Measurements from ENCODE around the gene ACRBP. TPM values are rescaled to one million over a fixed set of nuclear protein-coding genes. Genes with fewer than 3 reads are reported as not detected.
A peak's percentile ranks its signal among the peaks of the same experiment; 100 is the strongest.

The ACRBP gene
- total and polyA plus RNA-seq, 9 donors: 0.30 to 2.9 (median 0.92) TPM

GRCh38 chr12:6685814-6686213 lies 38.6 kb upstream of the ACRBP start:
- intact Hi-C loops (cut with DNase I): loop anchor here in 1 of 4 donors (10.0 kb wide), 1 partner anchor 71 kb away; no protein-coding TSS in a partner anchor
- H3K4me3 ChIP-seq: no peak overlapping the region
- TF ChIP-seq POLR2A (IDR thresholded peaks at IDR 0.05) (no peak), EP300 (IDR thresholded peaks at IDR 0.05) (no peak), CTCF (IDR thresholded peaks at IDR 0.05) (no peak)
- H3K36me3 ChIP-seq: no peaks in the 10 kb centered on the region
- H3K27me3 ChIP-seq: no peaks in the 10 kb centered on the region
- 52 to 74% (median 61%) methylated on average over 3 of the region's 3 CpGs for WGBS, 3 donors
- H3K9me3 ChIP-seq: no peaks in the 10 kb centered on the region
- DNase-seq: no peak
- no peak overlapping the region for H3K27ac ChIP-seq
- peaks cover 12% of the 10 kb centered on the region for H3K4me1 ChIP-seq (ENCODE audit: insufficient read depth)

- 29 to 43% (median 33%) methylated on average over 6 of the region's 6 CpGs for WGBS, 3 donors
- no peak overlapping the region for H3K4me3 ChIP-seq
- intact Hi-C loops (cut with DNase I): loop anchor here in 1 of 4 donors (10.0 kb wide), 1 partner anchor 70 kb away; no protein-coding TSS in a partner anchor
- peaks cover 12% of the 10 kb centered on the region for H3K4me1 ChIP-seq (ENCODE audit: insufficient read depth)
- H3K27ac ChIP-seq: no peak overlapping the region
- H3K27me3 ChIP-seq: no peaks in the 10 kb centered on the region
- no peak for DNase-seq
- H3K9me3 ChIP-seq: no peaks in the 10 kb centered on the region
- TF ChIP-seq POLR2A (IDR thresholded peaks at IDR 0.05) (no peak), CTCF (IDR thresholded peaks at IDR 0.05) (peak in 1 of 3 donors; percentile 23)
- no peaks in the 10 kb centered on the region for H3K36me3 ChIP-seq
These were observed 37.4 kb upstream of the ACRBP start for GRCh38 chr12:6684609-6685008.

GRCh38 chr12:6676962-6677361 lies 29.7 kb upstream of the ACRBP start:
- Histone ChIP-seq H3K36me3 (no peaks in the 10 kb centered on the region), H3K4me3 (no peak overlapping the region), H3K27ac (no peak overlapping the region), H3K27me3 (no peaks in the 10 kb centered on the region), H3K4me1 (ENCODE audit: insufficient read depth) (no peaks in the 10 kb centered on the region), H3K9me3 (no peaks in the 10 kb centered on the region)
- no peak for DNase-seq
- intact Hi-C loops (cut with DNase I): no loop called here
- 87 to 91% (median 88%) methylated on average over 5 of the region's 5 CpGs for WGBS, 3 donors
- TF ChIP-seq EP300 (IDR thresholded peaks at IDR 0.05) (no peak), CTCF (IDR thresholded peaks at IDR 0.05) (no peak), POLR2A (IDR thresholded peaks at IDR 0.05) (no peak)

- H3K27ac ChIP-seq: no peak overlapping the region
- H3K9me3 ChIP-seq: no peaks in the 10 kb centered on the region
- WGBS, 3 donors: 78 to 84% (median 84%) methylated on average over 18 of the region's 18 CpGs
- no peaks in the 10 kb centered on the region for H3K27me3 ChIP-seq
- no peak overlapping the region for H3K4me3 ChIP-seq
- no peak for TF ChIP-seq CTCF (IDR thresholded peaks at IDR 0.05)
- no peak for TF ChIP-seq POLR2A (IDR thresholded peaks at IDR 0.05)
- TF ChIP-seq EP300 (IDR thresholded peaks at IDR 0.05): no peak
- no peak for DNase-seq
- intact Hi-C loops (cut with DNase I): no loop called here
- no peaks in the 10 kb centered on the region for H3K4me1 ChIP-seq (ENCODE audit: insufficient read depth)
- H3K36me3 ChIP-seq: peaks cover 3% of the 10 kb centered on the region
These were observed 24.9 kb upstream of the ACRBP start for GRCh38 chr12:6672143-6672542.

All from ovary (tissue), 9 donors.